Retina (tissue), 1 donor: ENCODE measurements around the gene GOLGA8A.
"Not testable (repeated sequence)": the region's sequence is repeated elsewhere in the genome, so short reads cannot be mapped to it uniquely, and the experiment has no call there.

Experiments
- DNase-seq: peaks from one replicate; pipeline ENCODE4 v3.0.0-alpha.2; 2016

The GOLGA8A gene

DNA sequence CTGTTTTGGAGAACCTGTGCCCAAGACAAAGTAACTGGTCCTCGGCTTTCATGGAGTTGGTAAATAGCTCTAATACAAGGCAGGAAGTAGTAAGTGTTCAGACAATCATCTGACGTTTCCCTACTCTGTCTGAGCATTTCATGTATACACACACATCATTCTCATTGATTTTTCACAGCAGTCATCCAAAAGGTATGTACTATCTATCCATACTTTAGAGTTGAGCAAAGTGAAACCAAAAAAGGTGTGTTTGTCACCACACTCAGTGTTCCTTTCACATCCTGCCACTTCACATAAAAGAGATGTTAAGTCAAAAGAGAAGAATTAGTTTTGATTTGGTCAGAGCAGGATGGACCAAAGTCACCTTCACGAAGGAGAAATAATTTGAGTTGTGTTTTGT is 33.7 kb downstream of the GOLGA8A start:
- not testable (repeated sequence) for DNase-seq

GRCh38 chr15:34403160-34403598 is 34.4 kb downstream of the GOLGA8A start:
- not testable (repeated sequence) for DNase-seq

DNA sequence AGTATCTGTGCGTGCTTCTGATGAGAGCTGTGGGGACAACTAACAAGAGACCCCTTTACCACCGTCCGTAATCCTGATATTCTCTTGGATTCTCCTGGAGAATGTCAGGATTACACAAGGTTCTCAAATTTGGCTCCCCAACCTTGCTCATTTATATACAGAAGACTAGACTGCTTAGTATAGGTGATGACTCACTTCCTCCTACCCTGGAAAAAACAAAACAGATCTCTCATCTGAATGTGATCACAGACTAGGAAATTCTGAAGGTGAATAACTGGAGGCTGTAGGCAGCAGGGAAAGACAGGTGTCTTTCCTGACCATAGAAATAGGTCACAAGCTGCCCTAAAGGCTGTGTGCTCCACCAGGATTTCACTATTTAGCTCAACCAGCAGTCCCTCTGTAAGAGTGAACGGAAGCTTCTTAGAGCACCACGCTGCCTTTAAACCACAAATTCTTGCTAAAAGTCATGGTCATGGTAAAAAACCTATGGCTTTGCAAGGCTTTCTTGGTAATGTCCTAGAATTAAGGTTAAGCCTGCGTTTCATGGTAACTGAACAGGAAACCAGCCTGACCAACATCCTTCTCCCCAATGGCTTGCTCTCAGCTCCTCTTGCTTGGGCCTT is 39.9 kb downstream of the GOLGA8A start:
- not testable (repeated sequence) for DNase-seq

GRCh38 chr15:34392981-34393380 is 44.6 kb downstream of the GOLGA8A start:
- DNase-seq = not testable (repeated sequence)

- DNase-seq = not testable (repeated sequence)
Measured at GRCh38 chr15:34389594-34390086, 48.0 kb downstream of the GOLGA8A start.
